Muscle of arm (tissue), 12 donors: ENCODE results near the gene CD200R1L. TPM values are rescaled to one million over a fixed set of nuclear protein-coding genes. Genes with fewer than 3 reads are reported as not detected.

ENCODE experiments used
- DNase-seq: peaks from one replicate; pipeline ENCODE4 v3.0.0-alpha.2; 2013
- polyA plus RNA-seq, 12 donors: library from polyadenylated mRNA; unstranded; fragments of 120-200 nt; gene quantifications; one replicate each; pipeline ENCODE4 v1.2.1, GENCODE V29; 2013; ENCODE audit not compliant: insufficient read length in 12 of 12

CD200R1L gene
- polyA plus RNA-seq, 12 donors, result not detected

DNA sequence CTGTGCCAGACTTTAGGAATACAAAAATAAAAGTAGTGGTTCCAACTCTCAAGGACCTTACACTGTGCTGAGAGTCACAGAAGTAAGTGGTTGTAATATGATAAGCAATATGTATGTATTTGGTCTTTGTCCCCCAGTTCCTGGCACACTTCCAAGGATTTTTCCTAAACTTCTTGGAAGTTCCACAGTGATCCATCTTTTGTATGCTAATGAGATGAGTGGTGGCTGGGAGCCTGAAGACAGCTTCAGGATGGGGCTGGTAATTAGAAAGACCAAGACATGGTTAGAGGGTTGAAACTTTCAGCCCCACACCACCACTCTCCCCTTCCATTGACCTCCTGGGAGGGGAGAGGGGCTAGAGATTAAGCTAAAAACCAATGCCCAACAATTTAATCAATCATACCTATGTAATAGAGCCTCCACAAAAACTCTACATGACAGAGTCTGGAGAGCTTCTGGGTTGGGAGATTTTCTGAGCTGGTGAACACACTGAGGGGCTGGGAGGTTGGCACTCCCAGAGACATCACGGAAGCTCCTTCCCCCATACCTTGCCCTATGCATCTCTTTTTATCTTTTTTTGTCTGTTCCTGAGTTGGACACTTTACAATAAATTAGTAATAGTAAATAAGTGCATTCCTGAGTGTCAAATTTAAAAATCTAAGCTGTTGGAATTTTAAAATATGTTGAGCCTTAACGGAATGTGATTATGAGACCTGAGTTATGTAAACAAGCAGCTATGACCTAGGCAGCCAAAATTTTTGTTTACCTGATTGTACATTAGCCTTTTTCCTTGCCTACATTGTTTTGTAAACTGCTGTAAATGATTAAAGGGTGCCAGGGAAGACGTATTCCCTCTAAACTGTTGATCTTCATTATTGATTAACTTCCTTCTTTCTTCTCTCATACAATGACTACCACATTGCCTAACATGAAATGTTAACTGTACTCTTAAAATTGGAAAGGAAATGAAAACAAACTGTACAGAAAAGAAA is 24.3 kb downstream of the CD200R1L start:
- DNase-seq, result no peak

DNA sequence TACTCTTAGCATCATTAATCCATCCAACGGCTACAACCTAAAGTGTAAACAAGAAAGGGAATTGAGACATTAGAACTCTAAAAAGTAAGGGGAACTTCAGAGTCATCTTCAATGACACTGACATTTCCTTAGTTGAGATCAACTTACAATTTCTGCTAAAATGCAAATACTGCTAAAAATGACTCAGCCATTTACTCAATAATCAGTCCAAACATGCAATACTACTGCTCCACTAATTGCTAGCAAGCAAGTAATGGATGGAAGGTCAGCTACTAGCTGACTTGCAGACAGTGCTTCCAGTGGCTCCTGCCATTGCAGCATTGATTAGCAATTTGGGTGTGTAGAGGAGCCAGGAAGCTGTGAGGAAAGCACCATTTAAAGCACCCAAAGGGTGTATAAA is 28.4 kb downstream of the CD200R1L start:
- DNase-seq, result no peak

DNA sequence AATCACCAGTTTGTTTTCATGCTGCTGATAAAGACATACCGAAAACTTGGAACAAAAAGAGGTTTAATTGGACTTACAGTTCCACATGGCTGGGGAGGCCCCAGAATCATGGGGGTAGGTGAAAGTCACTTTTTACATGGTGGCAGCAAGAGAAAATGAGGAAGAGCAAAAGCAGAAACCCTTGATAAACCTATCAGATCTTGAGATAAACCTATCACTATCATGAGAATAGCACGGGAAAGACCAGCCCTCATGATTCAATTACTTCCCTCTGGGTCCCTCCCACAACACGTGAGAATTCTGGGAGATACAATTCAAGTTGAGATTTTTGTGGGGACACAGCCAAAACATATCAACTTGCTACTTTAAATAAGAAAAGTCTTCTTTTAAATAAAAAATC is 28.9 kb downstream of the CD200R1L start:
- DNase-seq, result no peak

DNA sequence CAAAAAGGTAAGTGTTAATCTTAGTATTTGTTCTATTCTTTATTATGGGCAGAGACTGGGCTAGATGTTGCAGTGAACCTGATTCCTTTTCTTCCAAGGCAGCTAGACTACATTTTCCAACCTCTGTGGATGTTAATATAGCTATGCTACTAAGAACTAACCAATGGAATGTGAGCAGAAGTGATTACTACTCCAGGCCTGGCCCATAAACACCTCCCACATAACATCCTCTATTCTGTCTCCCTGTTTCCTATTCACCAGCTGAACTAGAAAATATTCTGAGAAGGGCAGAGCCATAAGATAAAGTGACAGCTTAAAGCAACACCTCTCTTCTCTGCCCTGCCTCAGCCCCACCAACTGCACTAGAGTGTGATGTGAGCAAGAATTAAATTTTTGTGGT is 29.4 kb downstream of the CD200R1L start:
- no peak for DNase-seq

DNA sequence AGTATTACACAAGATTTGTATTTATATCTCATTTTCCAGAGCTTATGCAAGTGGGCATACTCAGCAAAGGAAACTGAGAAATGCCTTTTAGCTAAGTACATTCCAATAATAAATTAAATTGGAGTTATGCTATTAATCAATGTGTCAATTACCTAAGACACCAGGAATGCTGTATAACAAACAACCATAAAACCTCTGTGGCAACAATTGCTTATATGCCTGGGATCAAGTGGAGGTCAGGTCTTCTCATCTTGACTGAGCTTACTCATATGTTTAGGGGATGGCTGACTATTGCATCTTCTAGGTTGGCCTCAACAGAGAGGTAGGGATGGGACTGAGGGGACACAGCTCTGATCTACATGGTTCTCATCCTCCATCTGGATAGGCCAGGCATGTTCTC is 30.7 kb downstream of the CD200R1L start:
- DNase-seq, result no peak

DNA sequence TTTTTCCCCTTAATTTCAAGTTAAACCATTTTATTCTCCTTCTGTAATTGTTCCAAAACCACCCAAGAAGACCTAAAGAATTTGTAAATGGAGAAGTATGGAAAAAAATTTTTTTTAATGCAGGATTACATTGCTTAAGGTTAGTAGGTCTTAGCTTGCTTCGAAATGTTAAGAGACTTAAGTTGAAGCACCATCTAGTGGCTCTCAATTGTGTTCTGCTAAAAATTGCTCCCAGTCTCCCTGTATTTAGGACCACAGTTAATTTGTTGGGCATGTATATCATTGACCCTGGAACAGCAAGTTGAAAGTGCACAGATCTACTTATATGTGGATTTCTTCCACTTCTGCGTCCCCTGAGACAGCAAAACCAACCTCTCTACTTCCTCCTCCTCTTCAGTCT is 32.4 kb downstream of the CD200R1L start:
- peak; percentile 52 for DNase-seq

DNA sequence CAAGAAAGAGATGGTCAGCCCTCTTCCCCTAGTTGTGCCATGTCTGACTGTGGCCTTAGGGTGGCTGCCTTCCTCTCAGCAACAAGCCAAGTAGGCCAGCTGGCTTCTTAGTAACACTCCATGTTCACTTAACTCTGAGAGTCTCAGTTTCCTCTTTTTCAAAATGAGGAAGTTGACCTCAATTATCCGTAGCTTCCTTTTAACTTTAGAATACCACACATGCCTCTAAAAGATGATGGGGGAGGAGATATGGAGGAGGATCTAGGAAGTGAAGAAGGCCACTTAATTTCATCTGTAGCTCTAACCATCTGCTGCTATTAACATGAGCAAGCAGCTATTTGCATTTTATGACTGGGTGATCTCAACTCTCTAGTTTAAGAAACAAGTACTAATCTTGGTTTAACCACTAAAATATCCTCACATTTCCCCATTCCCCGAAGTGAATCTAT is 32.9 kb downstream of the CD200R1L start:
- no peak for DNase-seq

DNA sequence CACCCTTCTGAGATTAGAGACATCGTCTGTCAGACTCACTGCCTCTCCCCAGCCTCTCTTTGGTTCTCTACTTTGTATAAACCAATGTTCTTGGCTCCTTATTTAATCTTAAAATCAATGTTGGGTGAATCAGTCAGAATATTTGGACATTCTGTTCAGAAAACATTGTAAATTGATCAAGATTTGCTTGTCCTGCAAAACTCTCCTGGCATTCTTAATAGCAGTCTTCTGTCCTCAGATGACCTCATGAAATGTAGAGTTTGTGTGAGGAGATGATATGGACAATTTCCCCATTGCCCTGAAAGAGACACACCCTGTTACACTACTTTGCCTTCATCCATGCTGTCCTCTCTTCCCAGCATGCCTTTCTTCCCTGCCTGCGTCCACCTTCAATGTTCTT is 33.6 kb downstream of the CD200R1L start:
- no peak for DNase-seq

DNA sequence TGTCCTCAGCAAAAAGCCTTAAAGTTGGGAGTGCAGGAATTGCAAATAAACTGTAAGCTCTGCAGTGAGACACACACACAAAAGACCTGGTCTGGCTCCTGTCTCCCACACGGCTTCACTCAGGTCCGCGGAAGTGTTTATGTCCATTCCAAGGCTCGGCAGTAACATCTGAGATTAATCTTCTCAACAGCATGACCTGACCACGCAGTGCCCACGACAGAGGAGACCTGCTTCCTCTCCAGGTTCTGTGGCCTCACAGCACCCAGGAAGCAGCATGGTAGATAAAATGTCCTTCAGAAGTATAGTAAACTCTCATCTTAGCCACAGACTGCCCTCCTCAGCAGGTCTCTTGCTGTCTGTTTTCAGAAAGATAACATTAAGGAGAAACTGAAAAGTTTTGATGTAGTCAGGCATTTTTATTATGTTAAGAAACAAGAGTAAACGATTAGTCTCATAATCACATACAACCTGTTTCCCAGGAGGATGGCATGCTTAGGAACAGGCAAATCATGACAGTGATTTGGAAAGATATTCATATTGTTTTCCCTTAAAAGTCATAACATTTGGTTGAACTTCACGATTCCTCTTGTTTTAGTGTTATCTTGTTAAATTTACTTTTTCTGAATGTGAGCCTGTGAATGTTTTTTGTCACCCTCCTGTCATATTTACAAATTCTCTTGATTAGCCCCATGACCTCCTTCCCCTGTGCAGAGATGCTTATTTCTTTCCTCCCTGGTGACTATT is 34.6 kb downstream of the CD200R1L start:
- DNase-seq, result no peak

DNA sequence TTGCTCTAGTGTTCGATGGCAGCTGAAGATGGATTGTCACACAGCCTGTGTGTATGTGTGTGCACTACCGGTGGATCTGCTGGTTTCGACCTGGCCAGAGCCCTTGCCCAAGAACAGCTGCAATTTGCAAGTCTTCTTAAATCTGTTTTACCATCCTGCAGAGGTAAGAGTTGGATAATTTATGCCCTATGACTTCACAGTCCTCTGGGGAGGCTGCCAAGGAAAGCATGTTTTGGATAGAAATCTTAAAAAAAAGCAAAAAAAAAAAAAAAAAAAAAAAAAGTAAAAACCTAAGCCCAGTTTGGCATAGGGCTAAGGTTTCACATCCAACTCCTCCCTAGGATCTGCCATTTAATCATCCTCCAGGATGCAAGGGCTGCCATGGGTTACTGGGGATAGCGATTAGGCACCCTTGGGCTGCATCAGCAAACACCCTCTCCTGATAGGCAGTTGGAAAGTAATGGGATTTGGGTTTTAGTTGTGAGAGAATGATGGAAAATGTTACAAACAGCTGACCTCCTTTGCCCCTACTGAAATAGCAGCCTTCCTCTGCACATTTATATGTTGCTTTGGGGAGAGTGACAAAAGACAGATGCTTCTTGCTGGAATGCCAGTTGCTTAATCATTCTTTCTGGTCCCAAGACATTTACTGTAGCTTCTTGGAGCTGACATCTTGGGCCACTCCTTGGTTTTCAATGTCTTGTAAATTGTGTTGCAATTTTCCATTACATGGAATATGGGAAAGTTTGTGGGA is 35.4 kb downstream of the CD200R1L start:
- DNase-seq, result peak; percentile 72

DNA sequence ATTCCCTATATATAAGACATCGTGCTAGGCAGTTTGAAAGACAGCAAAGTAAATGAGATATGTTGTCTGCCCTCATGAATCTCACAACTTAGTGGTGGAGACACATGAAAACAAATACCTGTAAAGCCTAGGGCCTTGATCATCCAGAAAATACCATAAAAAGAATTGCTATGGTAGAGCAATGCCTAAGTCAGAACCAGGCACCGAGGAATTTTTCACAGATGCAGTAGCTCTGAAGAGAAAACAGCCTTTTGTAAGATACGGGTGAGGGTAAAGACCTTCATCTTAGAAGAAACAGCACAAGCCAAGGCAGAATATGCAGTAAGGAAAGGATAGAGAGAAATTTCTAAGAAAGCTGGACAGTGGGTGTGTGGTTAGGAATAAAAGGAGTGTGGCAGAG is 36.1 kb downstream of the CD200R1L start:
- no peak for DNase-seq

DNA sequence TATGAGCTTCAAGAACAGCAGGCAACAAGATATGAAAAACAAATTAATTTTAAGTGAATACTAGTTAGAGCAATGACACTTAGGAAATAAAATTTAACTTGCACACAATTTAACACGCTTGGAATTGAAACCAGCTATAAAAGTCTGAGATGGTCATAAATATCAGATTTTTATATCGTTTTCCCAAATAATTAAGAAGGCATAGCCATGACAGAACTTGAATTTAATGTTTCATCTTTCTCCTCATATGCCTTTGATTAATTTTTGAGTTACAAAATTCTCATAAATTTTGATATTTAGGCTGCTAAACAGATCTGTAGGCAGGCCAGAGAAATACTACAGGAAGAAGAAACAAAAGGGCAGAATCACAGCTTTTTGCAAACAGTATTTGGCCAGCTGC is 38.5 kb downstream of the CD200R1L start:
- no peak for DNase-seq

DNA sequence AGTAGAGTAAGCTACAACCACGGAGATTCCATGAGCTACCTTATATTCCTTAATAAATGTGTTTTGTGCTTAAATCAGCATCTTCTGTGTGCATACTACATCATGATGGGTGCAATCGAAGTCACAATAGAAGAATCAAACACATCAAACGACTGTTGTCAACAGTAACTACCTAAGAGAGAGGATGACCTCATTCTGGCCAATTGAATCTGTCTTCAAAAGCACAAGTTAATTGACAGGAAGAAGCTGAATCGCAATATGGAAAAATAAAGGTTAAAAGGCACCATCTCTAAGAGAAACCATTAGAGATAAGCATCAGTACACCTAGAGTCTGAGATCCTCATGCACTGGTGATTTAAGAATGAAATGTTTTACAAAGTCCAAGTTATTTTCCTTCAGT is 39.0 kb downstream of the CD200R1L start:
- DNase-seq, result no peak

DNA sequence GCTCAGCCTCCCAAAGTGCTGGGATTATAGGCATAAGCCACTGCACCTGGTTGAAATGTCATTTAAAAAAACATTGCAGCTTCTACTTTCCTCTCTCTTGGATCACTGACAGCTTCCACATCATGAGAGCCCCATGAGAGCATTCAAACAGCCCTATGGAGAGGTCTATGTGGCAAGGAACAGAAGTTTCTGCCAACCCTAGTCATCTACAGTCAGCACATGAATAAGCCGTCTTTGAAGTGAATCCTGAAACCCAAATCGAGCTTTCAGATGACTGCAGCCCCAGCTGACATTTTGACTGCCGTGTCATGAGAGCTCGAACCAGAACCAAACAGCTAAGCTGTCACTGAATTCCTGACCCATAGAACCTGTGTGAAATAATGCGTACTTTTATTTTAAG is 39.8 kb downstream of the CD200R1L start:
- DNase-seq, result no peak

DNA sequence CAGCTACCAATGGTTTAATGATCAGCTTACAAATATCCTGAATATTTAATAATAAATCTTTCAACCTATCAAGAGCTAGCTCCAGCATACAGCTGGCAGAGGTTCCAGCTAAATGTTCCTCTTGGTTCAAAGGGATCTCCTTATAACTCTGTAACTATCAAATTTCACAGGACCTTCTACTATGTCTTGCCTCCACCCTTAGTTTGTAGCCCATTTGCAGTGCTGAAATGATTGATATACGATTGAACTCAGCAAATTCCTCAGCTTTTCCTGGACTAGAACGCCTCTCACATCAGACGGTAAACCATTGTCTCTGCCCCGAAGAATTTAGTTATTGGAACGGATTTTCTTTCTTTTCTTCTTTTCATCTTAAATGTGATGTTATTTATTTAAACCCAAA is 41.5 kb downstream of the CD200R1L start:
- no peak for DNase-seq

DNA sequence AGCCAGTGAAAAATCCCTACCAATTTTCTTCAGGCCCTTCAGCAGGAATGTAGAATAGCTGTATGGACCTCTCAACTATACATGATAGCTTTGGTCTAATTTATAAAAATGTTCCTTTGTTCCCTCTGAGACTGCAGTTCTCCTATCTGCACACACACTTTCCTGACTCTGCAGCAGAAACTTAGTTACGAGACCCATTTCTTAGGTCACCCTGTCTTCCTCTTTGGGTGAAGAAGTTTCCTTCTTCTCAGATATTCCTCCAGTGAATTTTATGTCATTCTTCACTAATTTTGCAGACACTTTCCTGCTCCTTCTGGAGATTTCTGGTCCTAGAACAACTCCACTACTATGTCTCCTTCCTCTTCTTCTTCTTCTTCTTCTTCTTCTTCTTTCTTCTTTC is 42.6 kb downstream of the CD200R1L start:
- DNase-seq, result no peak

DNA sequence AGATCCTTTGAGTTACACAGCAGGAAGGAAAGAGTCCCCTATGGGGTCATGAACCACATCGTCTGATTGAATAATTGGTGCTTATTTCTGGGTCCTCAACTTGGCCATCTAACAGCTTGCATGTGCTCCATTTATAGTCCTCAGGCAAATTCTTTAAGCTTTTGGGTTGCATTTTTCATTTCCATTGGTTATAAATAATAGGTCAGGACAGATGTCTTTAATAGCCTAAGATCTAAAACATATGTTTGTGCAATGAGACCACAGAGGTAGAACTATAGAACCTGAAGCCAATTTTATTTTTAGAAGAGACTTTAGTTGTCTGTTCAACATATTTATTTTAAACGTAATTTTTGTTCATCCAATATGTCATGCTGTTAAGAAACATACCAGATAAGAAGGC is 43.2 kb downstream of the CD200R1L start:
- peak; percentile 41 for DNase-seq

DNA sequence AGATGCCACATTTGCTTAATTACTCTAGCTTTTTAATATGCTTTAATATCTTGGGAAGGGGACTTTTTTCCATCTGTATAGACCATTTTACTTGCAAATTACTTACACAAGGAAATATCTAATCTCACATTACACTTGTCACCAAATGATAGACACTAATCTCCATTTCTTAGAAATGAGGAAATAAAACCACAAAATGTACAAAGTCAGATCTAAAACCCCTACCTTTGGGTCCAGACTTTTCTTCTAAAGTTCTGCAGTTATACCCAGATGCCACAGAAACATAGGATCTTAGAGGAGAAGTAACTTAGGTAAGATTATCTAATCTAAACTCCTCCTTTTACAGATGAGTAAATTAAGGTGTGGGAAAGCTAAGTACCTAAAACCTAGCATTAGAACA is 44.3 kb downstream of the CD200R1L start:
- no peak for DNase-seq

DNA sequence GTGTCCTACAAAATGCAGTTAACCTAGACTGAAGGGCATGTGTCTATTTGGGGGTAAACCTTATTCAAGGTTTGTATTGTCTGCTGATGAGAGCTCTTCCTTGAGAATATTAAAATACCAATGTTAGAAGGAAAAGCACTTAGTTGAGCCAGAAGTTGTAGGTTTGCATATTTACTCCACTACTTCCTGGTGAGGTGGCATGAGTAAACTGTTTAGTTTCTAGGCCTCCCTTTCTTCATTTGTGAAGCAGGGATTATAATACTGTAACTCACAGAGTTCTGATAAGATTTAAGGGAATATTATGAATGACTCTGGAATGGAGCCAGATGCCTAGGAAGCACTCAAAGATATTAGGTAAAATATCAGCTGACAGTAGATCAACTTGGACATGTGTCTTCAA is 46.7 kb downstream of the CD200R1L start:
- no peak for DNase-seq

DNA sequence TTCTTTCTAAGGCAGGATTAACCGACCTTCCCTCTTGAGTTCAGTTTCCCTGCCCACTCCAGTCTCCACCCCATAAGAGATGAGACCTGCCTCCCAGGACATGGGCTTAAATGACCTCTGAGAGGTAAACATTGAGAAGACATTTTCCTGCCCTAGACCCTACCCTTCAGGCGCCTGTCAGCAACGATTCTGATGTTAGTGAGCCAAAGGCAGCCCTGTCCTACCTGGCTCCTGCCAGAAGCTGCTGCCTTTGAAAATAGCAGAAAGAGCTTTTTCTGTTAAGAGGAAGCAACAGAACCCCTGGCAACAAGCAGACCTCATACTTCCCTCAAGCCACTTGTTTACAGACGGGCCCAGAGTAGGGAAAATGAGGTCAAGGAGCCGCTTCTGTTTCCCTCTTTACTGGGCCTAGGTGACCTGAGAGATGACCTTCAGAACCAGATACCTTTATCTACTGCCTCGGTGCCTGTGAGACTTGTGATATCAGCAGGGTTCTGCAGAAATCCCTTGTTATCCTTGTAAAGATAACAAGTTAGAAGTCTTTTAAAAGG is 52.0 kb downstream of the CD200R1L start:
- DNase-seq, result no peak

DNA sequence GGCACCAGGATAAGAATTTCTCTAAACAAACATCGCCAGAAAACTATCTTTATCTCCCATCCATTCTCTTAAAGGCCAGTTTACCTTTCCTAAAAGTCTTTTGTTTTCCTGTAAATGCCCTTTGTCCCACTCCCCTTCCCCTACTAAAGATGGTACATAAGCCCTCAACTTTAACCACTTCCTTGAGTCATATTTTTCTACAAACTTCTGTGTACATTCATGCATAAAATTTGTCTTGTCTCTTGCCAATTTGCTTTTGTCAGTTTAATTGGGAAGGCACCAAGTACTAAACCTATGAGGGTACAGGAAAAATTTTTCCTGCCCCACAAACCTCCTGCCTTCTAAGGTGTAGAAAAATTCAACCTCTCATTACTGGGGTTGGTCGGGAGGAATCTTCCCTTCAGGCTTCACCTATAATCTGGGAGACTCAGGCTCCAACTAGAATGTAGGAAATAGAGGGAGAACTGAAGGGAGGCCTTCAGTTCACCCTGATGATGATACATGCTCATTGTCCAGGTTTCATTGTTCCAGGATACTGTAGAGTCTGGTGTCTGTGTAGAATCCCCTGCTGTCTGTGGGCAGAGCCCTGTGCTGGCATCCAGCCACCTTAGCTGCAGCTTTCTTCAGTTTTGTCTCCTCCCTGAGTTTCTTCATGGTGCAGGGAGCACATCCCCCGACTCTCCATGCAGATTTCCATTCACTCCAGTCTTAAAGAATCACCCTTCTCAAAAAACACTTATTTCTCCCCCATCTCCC is 53.2 kb downstream of the CD200R1L start:
- DNase-seq, result no peak
